SU-DHL-6 (cell line): ENCODE data around the gene PCDHGB7.
"Not testable (repeated sequence)": the region's sequence is repeated elsewhere in the genome, so short reads cannot be mapped to it uniquely, and the experiment has no call there.

ENCODE experiments used
- EZH2phosphoT487 ChIP-seq: fragments of 200-600 bp; sonication (generic), shearing (Covaris generic); conservative IDR thresholded peaks from 2 replicates; pipeline ENCODE4 v1.6.1; 2018; ENCODE audit warnings: mild to moderate bottlenecking, antibody characterized with exemption, low read length, moderate library complexity, mixed read lengths
- TF ChIP-seq, protein P1 (sequence below): fragments of 200-600 bp; sonication (generic); IDR thresholded peaks from one replicate; pipeline ENCODE4 v1.5.1; 2017; ENCODE audit warnings: antibody characterized with exemption, mild to moderate bottlenecking, low read length, moderate library complexity; ENCODE audit not compliant: insufficient read depth, poor library complexity, severe bottlenecking

GRCh38 chr5:141387557-141388311, 29.7 kb upstream of the PCDHGB7 start, which contains the start of gene PCDHGB4:
- TF ChIP-seq, protein P1, sequence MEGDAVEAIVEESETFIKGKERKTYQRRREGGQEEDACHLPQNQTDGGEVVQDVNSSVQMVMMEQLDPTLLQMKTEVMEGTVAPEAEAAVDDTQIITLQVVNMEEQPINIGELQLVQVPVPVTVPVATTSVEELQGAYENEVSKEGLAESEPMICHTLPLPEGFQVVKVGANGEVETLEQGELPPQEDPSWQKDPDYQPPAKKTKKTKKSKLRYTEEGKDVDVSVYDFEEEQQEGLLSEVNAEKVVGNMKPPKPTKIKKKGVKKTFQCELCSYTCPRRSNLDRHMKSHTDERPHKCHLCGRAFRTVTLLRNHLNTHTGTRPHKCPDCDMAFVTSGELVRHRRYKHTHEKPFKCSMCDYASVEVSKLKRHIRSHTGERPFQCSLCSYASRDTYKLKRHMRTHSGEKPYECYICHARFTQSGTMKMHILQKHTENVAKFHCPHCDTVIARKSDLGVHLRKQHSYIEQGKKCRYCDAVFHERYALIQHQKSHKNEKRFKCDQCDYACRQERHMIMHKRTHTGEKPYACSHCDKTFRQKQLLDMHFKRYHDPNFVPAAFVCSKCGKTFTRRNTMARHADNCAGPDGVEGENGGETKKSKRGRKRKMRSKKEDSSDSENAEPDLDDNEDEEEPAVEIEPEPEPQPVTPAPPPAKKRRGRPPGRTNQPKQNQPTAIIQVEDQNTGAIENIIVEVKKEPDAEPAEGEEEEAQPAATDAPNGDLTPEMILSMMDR, result not testable (repeated sequence)
- not testable (repeated sequence) for TF ChIP-seq EZH2phosphoT487
